RPMI7951 (cell line): ENCODE data around the gene ANO9. TPM values are rescaled to one million over a fixed set of nuclear protein-coding genes. Genes with fewer than 3 reads are reported as not detected.
"Not testable (repeated sequence)": the region's sequence is repeated elsewhere in the genome, so short reads cannot be mapped to it uniquely, and the experiment has no call there.

Source experiments
- DNase-seq: peaks from one replicate; pipeline ENCODE4 v3.0.0-alpha.2; 2012; ENCODE audit warnings: low read depth
- total RNA-seq: library from RNA; depleted of rRNA; stranded (reverse); fragments of >200 nt; shearing (Covaris generic); gene quantifications from 2 replicates; pipeline ENCODE4 v1.2.3, GENCODE V29; 2014

Gene ANO9
- total RNA-seq, 1 experiment from 2014 or later, result not detected

GRCh38 chr11:434999-435740 lies 6.6 kb downstream of the ANO9 start:
- DNase-seq, result not testable (repeated sequence)

- no peak for DNase-seq
These were observed 7.3 kb downstream of the ANO9 start for GRCh38 chr11:434496-434895.

- DNase-seq, result no peak
These were observed 8.2 kb downstream of the ANO9 start for GRCh38 chr11:433641-434040.

GRCh38 chr11:433111-433510 lies 8.7 kb downstream of the ANO9 start:
- DNase-seq, result no peak

- DNase-seq, result no peak
These were observed 9.2 kb downstream of the ANO9 start for GRCh38 chr11:432501-433100.

- DNase-seq, result no peak
These were observed 9.9 kb downstream of the ANO9 start for GRCh38 chr11:431921-432320.

- no peak for DNase-seq
These were observed 11.8 kb downstream of the ANO9 start for GRCh38 chr11:429931-430456.

GRCh38 chr11:429391-429790 lies 12.4 kb downstream of the ANO9 start:
- no peak for DNase-seq

GRCh38 chr11:428295-428694 lies 13.5 kb downstream of the ANO9 start:
- DNase-seq, result no peak

GRCh38 chr11:426851-427250 lies 15.0 kb downstream of the ANO9 start:
- no peak for DNase-seq

- no peak for DNase-seq
These were observed 16.5 kb downstream of the ANO9 start for GRCh38 chr11:425301-425700.

GRCh38 chr11:424766-425165 lies 17.0 kb downstream of the ANO9 start:
- DNase-seq, result not testable (repeated sequence)

- DNase-seq, result no peak
These were observed 17.6 kb downstream of the ANO9 start for GRCh38 chr11:424232-424631.

- no peak for DNase-seq
These were observed 19.6 kb downstream of the ANO9 start for GRCh38 chr11:422249-422656.

- no peak for DNase-seq
These were observed 20.9 kb downstream of the ANO9 start for GRCh38 chr11:420911-421321.

GRCh38 chr11:420054-420910 lies 21.5 kb downstream of the ANO9 start:
- no peak for DNase-seq

GRCh38 chr11:419248-420005 lies 22.4 kb downstream of the ANO9 start:
- no peak for DNase-seq

GRCh38 chr11:418343-419247 lies 23.2 kb downstream of the ANO9 start:
- no peak for DNase-seq

- no peak for DNase-seq
These were observed 24.0 kb downstream of the ANO9 start for GRCh38 chr11:417652-418342.
